Femur (tissue), 1 donor: Measurements from ENCODE around the gene MYMK.

Experiments used
- DNase-seq: peaks from one replicate; pipeline ENCODE4 v3.0.0-alpha.2; 2017

Gene MYMK

GRCh38 chr9:133533857-133534256 is 9.1 kb upstream of the MYMK start:
- DNase-seq: peak; percentile 48

- peak; percentile 71 for DNase-seq
Observed at GRCh38 chr9:133532937-133533668, 8.3 kb upstream of the MYMK start.

- DNase-seq: no peak
Observed at GRCh38 chr9:133531293-133531692, 6.5 kb upstream of the MYMK start.

GRCh38 chr9:133529874-133530273 is 5.1 kb upstream of the MYMK start:
- DNase-seq: no peak

- DNase-seq: no peak
Observed at GRCh38 chr9:133529457-133529856, 4.7 kb upstream of the MYMK start.

GRCh38 chr9:133528876-133529241 is 4.1 kb upstream of the MYMK start:
- DNase-seq: no peak

GRCh38 chr9:133528001-133528875 is 3.5 kb upstream of the MYMK start:
- DNase-seq: peak; percentile 62

GRCh38 chr9:133527444-133527920 is 2.7 kb upstream of the MYMK start:
- peak; percentile 88 for DNase-seq

- no peak for DNase-seq
Observed at GRCh38 chr9:133526721-133527321, 2.1 kb upstream of the MYMK start.

- DNase-seq: no peak
Observed at GRCh38 chr9:133525677-133526076, 918 bp upstream of the MYMK start.

- no peak for DNase-seq
Observed at GRCh38 chr9:133524146-133524545, 613 bp downstream of the MYMK start.

GRCh38 chr9:133523106-133523505 is 1.7 kb downstream of the MYMK start:
- no peak for DNase-seq

GRCh38 chr9:133522073-133522910 is 2.5 kb downstream of the MYMK start:
- peak; percentile 77 for DNase-seq

GRCh38 chr9:133521122-133522072 is 3.4 kb downstream of the MYMK start:
- no peak for DNase-seq

- no peak for DNase-seq
Observed at GRCh38 chr9:133520121-133520835, 4.5 kb downstream of the MYMK start.

GRCh38 chr9:133519693-133520092 is 5.1 kb downstream of the MYMK start:
- no peak for DNase-seq

GRCh38 chr9:133518706-133519449 is 5.9 kb downstream of the MYMK start:
- DNase-seq: no peak

GRCh38 chr9:133518200-133518599 is 6.6 kb downstream of the MYMK start:
- no peak for DNase-seq

GRCh38 chr9:133517711-133518110 is 7.0 kb downstream of the MYMK start:
- DNase-seq: no peak

GRCh38 chr9:133516961-133517350 is 7.8 kb downstream of the MYMK start:
- DNase-seq: no peak
